ENCODE results near the gene SLC7A1. TPM values are rescaled to one million over a fixed set of nuclear protein-coding genes. Genes with fewer than 3 reads are reported as not detected.

Gene SLC7A1
- total and polyA plus RNA-seq, 2 of the 13 experiments (the other 11 are each of a cell fraction or from before 2014, with no cell fraction given) = 14.5 to 15.3 TPM

GRCh38 chr13:29473166-29473565 is 122.3 kb downstream of the SLC7A1 start (continued):
- no peak for TF ChIP-seq ZBTB4 (CRISPR knock-in tag; IDR thresholded peaks at IDR 0.05; ENCODE audit: borderline replicate concordance)
- no peak for TF ChIP-seq ZKSCAN5 (CRISPR knock-in tag; IDR thresholded peaks at IDR 0.05)
- TF ChIP-seq ZNF232 (CRISPR knock-in tag; IDR thresholded peaks at IDR 0.05; ENCODE audit: borderline replicate concordance) = no peak
- TF ChIP-seq GZF1 (CRISPR knock-in tag; IDR thresholded peaks at IDR 0.05) = no peak
- no peak for TF ChIP-seq HIC2 (CRISPR knock-in tag; IDR thresholded peaks at IDR 0.05; ENCODE audit: low read depth)
- no peak for TF ChIP-seq ZNF850 (CRISPR knock-in tag; conservative IDR thresholded peaks at IDR 0.05)
- TF ChIP-seq PRDM10 (CRISPR knock-in tag; IDR thresholded peaks at IDR 0.05; ENCODE audit: low read depth) = no peak
